ENCODE results near the gene ERF.

ERF gene

DNA sequence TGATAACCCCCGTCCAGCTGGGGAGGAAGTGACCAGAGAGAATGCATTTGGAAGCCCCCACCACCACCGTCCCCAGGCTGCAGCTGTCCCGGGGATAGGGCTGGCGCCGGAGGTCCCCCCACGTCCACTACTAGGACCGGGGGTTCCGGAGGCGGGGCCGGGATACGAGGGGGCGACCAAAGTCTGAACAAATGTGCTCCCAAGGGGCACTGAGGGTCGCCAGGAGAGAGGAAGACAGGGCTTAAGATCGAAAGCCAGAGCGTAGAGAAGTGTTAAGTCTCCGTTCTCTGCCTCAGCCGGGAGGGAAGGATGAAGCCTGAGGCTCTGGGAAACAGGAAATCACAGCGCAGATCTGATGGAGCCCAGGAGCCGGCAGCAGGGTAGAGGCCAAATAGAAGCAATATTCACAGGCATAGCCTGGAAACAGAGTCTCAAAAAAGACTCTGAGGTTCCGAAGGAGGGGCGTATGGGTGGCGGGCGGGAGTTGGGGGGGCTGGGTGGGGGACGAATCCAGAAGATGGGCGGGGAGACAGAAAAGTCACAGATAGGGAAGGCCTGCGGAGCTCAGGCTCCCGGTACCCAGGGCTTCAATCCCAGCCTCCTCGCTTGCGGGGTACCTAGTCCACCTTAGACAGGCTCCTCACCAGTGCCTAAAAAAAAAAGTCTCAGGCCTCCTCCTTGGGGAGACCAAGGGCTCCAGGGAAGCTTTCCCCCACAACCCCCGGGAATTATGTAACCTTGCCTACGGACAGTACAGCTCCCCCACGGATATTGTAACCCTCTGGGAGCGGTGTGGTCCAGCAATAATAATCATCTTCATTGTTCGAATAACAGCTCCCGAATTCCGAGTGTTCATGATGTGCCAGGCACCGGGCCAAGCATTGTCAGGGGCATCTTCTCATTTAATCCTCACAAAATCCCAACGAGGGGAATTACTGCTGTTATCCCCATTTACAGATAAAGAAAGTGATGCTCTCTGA lies 1.1 kb upstream of the ERF start:
- Mint-ChIP-seq H3K27ac (peak overlapping the region in 1 of 2 donors; percentile 28), H3K27me3 (no peaks in the 10 kb centered on the region), H3K9me3 (no peaks in the 10 kb centered on the region), H3K4me3 (peak overlapping the region; percentile 81 to 86), H3K4me1 (peaks cover 27% of the 10 kb centered on the region)
- no peak for DNase-seq
- ATAC-seq, result no peak

DNA sequence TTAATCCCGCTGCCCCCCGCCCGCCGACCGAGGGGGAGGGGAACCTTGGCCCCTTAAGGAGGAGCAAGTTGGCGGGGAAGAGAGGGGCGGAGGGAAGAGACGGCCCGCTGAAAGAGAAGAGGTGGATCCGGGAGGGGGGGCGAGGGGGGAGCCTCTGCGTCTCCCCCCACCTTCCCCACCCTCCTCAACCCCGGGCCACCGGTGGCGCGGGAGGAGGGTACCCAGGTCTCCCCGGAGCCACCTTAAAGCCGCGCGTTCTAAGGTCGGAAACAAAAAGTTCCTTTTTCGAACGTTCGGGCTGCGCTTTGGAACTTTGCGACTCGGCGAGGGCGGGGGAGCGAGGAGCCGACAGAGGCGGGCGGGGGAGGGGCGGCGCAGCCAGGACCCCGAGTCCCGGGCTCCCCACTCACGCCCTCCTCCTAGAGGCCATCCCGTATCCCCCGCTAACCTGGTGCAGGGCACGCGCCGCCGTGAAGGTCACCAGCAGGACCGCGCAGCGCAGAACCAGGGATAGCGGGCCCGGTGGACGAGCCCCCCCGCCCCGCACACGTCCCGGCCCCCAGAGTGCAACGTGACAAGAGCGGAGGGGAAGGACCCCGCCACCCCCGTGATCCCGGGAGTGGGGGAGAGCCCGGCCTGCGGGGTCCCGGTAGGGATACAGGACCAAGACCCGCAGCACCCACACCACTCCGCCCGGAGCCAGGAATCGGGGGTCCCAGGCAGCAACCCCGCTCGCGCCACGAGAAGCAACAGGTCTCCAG lies 659 bp downstream of the ERF start:
- no peaks in the 10 kb centered on the region for H3K27me3 Mint-ChIP-seq
- no peaks in the 10 kb centered on the region for H3K9me3 Mint-ChIP-seq
- ATAC-seq (peak; percentile 41), DNase-seq (peak; percentile 69 to 73)
- peaks cover 45% of the 10 kb centered on the region for H3K4me1 Mint-ChIP-seq
- peak overlapping the region; percentile 81 to 86 for H3K4me3 Mint-ChIP-seq
- peak overlapping the region; percentile 85 to 96 for H3K27ac Mint-ChIP-seq

- H3K4me3 Mint-ChIP-seq, result peak overlapping the region; percentile 93 to 98
- no peaks in the 10 kb centered on the region for H3K27me3 Mint-ChIP-seq
- no peaks in the 10 kb centered on the region for H3K9me3 Mint-ChIP-seq
- DNase-seq (peak; percentile 53 to 56), ATAC-seq (peak; percentile 40)
- peak overlapping the region; percentile 99 for H3K27ac Mint-ChIP-seq
- peaks cover 53% of the 10 kb centered on the region for H3K4me1 Mint-ChIP-seq
Observed at GRCh38 chr19:42253245-42254088, 1.5 kb downstream of the ERF start.

DNA sequence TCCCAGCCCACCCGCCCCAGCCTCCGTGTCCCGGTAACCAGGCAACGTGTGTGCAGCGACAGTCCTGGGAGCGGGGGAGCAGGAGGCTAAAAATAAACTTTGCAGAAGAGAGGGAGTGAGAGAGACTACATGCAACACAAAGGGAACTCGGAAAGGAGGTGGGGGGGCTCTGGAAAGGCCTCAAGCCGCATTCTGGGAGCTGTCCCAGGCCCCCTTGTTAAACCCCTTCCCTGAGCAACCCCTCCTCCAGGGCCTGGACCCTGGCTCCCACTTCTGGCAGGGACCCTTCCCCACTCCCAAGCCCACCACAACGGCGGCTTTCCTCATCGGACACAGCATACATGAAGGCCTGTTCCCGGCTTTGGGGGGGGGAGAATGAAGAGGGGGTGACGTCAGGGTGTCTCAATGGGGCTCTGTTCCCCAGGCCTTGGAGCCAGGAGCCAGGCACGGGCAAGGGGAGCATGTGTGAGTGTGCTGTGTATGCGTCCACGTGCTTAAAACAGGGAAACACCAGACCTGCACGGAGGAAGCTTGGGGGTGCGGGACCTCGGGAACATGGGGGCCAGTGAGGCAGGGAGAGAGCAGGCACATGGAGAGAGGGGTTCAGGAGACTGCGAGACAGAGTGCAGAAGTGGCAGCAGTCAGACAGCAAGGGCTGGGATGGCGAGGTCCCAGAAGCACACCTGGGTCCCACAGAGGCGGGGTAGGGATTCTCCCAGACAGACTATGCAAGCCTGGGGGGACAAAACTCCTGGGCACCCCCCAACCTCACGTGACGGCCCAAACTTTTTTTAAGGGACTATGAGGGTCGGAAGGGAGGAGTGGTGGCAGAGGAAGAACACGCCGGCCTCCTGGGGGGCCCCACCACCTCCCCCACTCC lies 2.3 kb downstream of the ERF start:
- ATAC-seq (no peak), DNase-seq (no peak)
- Mint-ChIP-seq H3K4me3 (peak overlapping the region; percentile 93 to 98), H3K27me3 (no peaks in the 10 kb centered on the region), H3K4me1 (peaks cover 54% of the 10 kb centered on the region), H3K9me3 (no peaks in the 10 kb centered on the region), H3K27ac (peak overlapping the region; percentile 99)

GRCh38 chr19:42251572-42252358 lies 3.2 kb downstream of the ERF start:
- H3K4me3 Mint-ChIP-seq, result peak overlapping the region; percentile 93 to 98
- DNase-seq (no peak), ATAC-seq (no peak)
- peak overlapping the region; percentile 36 to 99 for H3K27ac Mint-ChIP-seq
- no peaks in the 10 kb centered on the region for H3K9me3 Mint-ChIP-seq
- no peaks in the 10 kb centered on the region for H3K27me3 Mint-ChIP-seq
- H3K4me1 Mint-ChIP-seq, result peaks cover 60% of the 10 kb centered on the region

DNA sequence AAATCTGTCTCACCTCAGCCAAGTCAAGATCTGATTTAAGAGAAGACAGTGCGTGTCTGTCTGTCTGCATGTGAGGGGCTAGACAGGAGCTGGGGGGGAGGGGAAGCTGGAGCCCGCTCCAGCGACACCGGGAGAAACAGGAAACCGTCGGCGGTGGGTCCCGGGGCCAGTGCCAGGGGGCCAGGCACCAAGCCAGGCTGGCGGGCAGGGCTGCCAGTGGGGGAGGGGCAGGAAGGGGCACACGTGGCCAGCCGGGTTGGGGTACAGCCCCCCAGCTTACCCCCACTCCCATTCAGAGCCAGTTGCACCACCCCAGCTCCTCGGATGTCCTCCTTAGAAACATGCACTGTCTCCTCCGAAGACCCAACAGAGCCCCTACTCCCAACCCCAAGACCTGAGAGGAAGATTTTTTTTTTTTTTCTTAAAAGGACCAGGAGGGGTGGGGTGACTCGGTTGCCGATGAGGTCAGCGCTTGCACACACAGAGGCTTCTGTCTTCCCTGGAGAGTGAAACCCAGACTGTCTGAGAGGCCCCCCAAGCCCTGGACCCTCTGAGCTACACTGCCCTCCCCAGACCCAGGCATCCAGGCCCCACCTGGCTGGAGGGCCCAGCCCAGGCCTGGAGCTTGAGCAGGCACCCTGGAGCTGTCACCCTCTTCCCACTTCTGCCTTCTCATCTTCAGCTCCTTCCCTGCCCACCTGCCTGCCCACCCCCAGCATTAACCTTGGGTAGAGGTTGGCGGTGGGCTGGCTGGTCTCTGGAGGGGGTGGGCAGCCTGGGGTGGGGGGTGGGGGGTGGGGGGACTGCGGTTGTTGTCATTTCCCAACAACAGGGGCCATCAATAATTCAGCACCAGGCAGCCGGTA lies 4.0 kb downstream of the ERF start:
- Mint-ChIP-seq H3K27ac (peak overlapping the region; percentile 85 to 88), H3K4me1 (peaks cover 65% of the 10 kb centered on the region)

GRCh38 chr19:42250183-42250665 lies 4.7 kb downstream of the ERF start:
- Mint-ChIP-seq H3K4me1 (peaks cover 67% of the 10 kb centered on the region), H3K4me3 (peak overlapping the region; percentile 69 to 72), H3K9me3 (no peaks in the 10 kb centered on the region), H3K27ac (peak overlapping the region in 1 of 2 donors; percentile 85), H3K27me3 (no peaks in the 10 kb centered on the region)
- DNase-seq, result no peak
- no peak for ATAC-seq

More for the DNA sequence above, 4.0 kb downstream of the ERF start:
- ATAC-seq, result peak; percentile 5
- no peaks in the 10 kb centered on the region for H3K9me3 Mint-ChIP-seq
- H3K4me3 Mint-ChIP-seq, result peak overlapping the region; percentile 72 to 93
- DNase-seq, result peak in 1 of 2 donors; percentile 34
- no peaks in the 10 kb centered on the region for H3K27me3 Mint-ChIP-seq

DNA sequence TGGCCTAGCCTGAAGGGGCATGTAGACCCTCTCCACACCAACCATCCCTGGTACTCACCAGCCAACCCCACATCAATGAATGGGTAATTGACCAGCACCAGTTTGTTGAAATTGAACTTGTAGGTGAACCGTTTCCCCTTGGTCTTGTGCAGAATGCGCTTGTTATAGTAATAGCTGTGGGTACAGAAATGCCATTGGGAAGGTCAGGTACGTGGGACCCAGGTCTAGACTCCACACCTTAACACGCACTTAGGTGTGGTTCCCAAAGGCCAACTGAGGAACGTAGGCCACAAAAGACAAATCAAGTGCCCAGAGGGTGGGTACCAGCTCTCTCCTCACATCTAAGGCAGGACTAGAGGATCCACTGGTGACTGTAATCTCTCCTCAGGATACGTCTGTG lies 5.2 kb downstream of the ERF start:
- peak overlapping the region in 1 of 2 donors; percentile 85 for H3K27ac Mint-ChIP-seq
- H3K27me3 Mint-ChIP-seq, result no peaks in the 10 kb centered on the region
- H3K9me3 Mint-ChIP-seq, result no peaks in the 10 kb centered on the region
- H3K4me3 Mint-ChIP-seq, result no peak overlapping the region
- no peak for DNase-seq
- H3K4me1 Mint-ChIP-seq, result peaks cover 72% of the 10 kb centered on the region
- no peak for ATAC-seq

DNA sequence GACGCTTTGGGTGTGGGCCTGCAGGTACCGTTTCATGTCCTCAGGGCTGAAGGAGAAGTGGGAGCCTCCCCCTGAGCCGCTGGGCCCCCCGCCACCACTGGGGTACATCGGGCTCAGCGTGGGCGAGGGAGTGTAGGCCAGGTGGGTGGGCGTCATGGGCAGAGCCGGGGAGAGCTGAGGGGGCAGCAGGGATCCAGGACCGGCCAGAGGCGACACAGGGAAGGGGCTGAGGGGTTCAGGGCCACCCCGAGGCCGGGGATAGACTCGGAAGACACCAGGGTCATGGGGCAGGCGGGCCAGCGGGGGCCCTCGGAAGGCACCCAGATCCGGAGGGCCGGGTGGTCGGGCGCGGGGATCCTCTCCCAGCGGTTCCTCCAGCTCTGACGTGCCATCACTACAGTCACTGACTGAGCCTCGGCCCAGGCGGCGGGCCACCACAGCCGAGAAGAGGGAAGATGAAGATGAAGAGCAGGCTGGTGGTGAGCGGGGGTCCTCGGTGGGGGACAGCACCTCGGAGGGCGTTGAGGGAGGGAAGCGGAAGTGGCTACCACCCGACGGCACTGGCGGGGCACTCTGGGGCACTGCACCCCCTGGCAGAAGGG lies 5.7 kb downstream of the ERF start:
- Mint-ChIP-seq H3K4me1 (peaks cover 75% of the 10 kb centered on the region), H3K4me3 (no peak overlapping the region), H3K27me3 (no peaks in the 10 kb centered on the region), H3K9me3 (no peaks in the 10 kb centered on the region), H3K27ac (peak overlapping the region in 1 of 2 donors; percentile 36)
- no peak for ATAC-seq
- DNase-seq, result no peak

DNA sequence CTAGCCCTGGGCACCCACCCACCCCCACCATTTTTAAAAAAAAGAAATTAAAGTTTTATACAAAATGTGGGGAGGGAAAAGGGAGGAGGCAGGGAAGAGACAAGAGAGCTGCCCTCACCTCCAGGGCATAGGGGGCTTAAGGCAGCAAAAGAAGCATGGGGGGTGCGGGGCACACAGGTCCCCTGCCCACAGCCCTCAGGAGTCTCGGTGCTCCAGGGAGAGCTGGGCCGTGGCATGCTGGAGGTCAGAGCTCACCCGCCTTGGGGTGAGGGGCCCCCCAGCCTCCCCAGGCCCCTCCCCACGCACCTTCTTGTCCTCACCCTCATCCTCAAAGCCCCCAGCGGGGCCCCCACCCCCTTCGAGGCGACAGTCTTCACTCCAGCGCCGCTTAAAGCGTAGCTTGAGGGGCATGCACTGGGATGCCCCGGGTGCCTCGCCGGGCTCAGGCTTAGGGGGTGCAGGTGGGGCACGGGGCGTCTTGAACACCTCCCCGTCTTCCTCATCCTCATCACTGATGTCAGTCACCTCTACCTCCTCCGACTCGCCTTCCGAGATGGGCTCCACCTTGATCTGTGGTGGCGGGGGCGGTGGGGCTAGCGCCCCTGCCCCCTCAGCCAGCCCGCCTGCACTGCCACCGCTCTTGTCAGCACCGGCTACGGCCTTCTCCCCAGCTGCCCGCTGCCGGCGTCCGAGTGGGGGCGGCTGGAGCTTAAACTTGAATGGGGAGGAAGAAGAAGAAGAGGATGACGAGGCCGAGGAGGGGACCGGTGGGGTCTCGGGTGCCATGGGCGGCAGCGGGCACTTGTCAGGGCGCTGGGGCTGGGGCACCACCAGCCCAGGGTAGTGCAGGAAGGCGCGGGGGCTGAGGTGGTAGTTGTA lies 6.4 kb downstream of the ERF start:
- Mint-ChIP-seq H3K27me3 (no peaks in the 10 kb centered on the region), H3K27ac (peak overlapping the region in 1 of 2 donors; percentile 36), H3K4me3 (no peak overlapping the region), H3K9me3 (no peaks in the 10 kb centered on the region), H3K4me1 (peaks cover 75% of the 10 kb centered on the region)
- DNase-seq, result no peak
- ATAC-seq, result no peak

DNA sequence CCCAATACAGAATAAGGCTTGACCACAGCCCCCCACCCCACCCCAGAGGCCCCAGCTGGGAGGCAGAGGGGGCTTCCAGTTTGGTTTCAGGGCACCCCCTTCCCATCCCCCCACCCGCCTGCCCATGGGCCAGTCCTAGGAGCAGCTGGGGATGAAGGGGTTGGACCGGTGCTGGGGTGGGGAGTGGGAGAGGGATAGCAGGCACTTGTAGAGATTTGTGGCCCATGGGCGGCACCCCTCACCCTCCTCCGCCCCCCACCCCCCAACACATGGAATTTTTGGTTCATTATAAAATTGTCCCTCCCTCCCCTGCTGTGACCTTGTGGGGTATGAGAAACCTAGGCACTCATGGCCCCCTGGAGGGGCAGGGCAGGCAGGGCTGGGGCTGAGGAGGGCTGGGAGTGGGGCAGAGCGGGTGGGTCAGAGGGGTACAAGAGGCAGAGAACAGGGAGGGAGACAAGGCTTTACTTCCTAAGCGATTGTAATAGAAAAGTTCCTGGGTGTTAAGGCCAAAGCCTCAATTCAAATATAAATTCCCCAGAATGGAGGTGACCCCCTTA lies 7.2 kb downstream of the ERF start:
- no peaks in the 10 kb centered on the region for H3K27me3 Mint-ChIP-seq
- peaks cover 72% of the 10 kb centered on the region for H3K4me1 Mint-ChIP-seq
- no peaks in the 10 kb centered on the region for H3K9me3 Mint-ChIP-seq
- DNase-seq (no peak), ATAC-seq (no peak)
- no peak overlapping the region for H3K27ac Mint-ChIP-seq
- H3K4me3 Mint-ChIP-seq, result no peak overlapping the region

All from stimulated activated naive CD8-positive, alpha-beta T cell treated with anti-CD3 and anti-CD28 coated beads, Interleukin-15, amount 100 ng/mL, for 72 hours (primary cell).